SH-SY5Y (cell line): ENCODE measurements around the gene MEPCE.

ENCODE experiments used
- GATA2 ChIP-seq: IDR thresholded peaks from 2 replicates; pipeline ENCODE4 v1.6.1; 2011; ENCODE audit warnings: mild to moderate bottlenecking, low read depth, low read length
- GATA3 ChIP-seq: IDR thresholded peaks from 2 replicates; pipeline ENCODE4 v1.6.1; 2011; ENCODE audit warnings: low read depth, mild to moderate bottlenecking, low read length, moderate library complexity

The MEPCE gene

DNA sequence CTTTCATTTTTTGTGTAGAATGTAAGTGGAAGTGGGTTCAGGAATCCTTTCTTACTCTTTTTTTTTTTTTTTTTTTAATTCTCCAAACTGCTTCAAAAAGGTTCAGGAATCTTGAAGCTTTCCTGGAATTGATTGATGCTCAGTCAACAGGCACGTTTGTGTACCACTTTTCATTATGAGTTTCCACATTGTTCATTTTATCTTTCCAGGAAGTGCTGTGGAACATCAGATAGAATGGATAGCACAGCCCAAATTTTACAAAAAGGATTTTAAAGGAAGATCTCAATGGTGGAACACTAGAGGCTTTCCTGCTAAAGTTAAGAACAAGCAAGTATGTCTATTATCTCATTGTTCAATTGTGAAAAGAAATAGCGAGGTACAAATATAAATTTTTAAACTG lies 8.5 kb downstream of the MEPCE start:
- TF ChIP-seq GATA2, result no peak
- TF ChIP-seq GATA3, result no peak

DNA sequence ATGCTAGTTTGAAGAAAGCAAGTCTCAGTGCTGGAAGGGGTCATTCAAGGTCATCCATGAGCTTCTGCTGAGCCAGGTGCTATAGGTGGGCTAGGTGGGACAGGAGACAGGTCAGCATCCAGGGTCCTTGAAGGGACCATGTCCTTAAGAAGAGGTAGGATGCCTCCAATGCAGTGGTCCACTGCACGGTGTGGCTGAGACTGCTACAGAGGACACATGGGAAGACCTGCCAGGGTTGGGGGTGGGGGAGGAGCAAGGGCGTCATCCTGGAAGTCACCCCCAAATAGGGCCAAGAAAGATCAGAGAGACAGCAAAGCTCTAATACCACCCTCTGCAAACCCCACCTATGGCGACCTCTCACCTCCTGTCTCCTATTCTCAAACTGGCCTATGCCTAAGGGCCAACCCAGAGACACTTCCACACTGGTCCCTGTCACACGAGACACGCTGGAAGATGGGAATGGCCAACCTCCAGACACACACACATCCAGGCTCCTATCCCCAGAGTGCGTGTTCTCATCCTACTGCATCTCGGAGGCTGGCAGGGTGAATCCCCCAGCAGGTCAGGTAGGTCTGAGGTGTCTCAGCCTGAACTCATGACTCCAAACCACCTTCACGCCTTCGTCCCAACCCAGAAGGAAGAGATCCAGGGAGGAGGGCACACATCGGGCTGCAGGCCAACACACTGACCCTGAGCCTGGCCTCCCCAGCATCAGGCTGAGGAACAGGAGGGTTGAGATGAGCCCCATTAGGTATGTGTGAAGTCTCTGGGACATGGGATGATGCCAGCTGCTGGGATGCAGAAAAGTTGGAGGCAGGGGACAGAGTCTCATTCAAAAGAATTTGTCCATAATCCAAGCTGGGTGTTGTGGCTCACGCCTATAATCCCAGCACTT lies 12.3 kb downstream of the MEPCE start:
- TF ChIP-seq GATA3 (no peak), GATA2 (no peak)

DNA sequence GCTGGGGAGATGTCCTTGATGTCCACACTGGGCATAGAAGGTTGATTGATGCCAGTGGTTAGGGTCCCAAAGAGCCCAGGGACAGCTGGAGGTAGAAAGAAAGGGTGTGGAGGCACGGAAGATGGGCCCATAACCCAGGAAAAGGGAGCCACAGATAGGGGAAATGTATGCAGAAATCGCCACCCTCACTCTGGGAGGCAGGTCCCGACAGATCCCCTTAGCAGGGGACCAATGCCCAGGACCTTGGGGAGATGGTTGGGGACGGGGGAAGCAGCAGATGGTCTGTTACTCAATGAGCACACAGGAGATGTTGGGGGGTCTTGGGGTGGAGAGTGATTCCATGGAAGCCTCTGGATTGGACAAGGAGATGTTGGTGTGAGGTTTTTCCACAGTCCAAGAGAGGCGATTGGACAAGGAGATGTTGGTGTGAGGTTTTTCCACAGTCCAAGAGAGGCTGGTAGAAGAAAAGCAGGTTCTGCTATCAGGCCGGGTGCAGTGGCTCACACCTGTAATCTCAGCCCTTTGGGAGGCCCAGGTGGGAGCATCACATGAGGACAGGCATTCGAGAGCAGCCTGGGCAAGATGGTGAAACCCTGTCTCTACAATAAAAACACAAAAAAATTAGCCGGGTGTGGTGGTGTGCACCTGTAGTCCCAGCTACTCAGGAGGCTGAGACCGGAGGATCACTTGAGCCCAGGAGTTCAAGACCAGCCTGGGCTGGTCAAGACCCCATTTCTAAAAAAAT lies 13.6 kb downstream of the MEPCE start:
- TF ChIP-seq GATA3 (no peak), GATA2 (no peak)

DNA sequence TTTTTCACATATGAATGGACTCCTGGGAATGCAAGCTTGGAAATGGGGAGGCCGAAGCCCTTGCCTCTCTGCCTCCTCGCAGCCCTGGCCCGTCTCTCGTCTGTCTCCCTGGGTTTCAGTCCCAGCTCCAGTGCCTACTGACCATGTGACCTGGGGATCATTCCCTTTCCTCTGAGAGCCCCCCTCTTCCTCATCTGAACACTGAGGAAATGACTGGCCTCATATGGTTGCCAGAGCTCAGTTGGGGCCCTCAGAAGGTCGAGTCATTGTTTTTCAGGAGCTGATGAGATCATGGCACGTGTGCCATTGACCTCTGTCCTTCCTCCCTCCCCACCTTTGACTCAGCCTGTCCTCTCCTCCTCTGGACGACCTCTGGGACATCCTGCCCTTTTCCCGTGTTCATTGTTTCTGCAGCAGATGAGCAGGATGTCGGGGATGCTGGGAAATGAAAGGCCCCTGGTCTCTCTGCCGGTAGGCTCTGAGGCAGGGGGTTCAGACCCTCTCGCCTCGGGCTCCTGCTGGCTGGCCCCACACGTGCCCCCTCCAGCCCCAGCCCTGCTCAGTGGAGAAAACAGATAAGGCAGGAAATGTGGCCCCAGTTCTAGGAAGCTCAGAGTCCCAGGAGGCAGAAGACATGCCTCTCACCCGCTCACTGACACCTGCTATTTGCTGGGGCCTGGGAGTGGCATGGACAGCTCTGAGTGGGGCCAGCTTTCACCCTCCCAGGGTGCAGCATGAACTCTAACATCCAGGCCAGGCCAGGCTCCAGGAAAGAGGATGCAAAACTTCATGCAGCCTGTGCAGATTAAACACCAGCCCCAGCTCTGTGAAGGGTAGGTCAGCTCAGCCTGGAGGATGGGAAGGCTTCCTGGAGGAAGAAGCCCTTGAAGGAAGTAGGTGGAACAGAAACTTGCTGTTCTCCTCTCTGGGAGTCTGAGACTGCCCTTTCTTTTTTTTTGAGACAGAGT lies 15.0 kb downstream of the MEPCE start:
- TF ChIP-seq GATA3 (no peak), GATA2 (no peak)

DNA sequence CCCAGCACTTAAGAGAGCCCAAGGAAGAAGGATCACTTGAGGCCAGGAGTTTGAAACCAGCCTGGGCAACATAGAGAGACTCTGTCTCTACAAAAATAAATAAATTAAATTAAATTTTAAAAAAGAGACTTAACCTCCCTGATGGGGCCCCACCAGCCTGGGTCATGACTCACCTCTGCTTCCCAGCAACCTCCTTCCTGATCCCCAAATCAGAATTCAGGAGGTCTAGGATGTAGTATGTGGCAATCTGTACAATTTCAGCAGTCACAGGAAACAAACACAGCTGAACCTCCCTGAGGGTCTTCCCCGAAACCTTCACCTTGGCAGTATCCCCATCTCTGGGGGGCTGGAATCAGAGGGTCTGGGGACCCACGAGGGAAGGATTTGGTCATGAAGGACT lies 16.4 kb downstream of the MEPCE start:
- TF ChIP-seq GATA3 (no peak), GATA2 (no peak)

DNA sequence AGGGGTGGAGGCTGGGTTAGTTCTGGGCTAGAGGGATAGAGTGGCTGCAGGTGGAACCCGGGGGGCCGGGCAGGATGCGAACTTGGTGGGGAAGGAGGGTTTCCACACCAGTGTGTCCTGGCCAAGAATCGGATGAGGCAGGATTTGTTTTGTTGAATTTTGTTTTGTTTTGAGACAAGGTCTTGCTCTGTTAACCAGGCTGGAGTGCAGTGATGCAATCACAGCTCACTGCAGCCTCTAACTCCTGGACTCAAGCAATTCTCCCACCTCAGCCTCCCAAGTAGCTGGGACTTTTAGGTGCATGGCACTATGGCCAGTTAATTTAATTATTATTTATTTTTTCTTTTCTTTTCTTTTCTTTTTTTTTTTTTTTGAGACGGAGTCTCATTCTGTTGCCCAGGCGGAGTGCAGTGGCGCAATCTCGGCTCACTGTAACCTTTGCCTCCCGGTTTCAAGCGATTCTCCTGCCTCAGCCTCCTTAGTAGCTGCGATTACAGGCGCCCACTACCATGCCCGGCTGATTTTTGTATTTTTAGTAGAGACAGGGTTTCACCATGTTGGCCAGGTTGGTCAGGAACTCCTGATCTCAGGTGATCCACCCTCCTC lies 19.7 kb downstream of the MEPCE start:
- TF ChIP-seq GATA3, result no peak
- no peak for TF ChIP-seq GATA2

DNA sequence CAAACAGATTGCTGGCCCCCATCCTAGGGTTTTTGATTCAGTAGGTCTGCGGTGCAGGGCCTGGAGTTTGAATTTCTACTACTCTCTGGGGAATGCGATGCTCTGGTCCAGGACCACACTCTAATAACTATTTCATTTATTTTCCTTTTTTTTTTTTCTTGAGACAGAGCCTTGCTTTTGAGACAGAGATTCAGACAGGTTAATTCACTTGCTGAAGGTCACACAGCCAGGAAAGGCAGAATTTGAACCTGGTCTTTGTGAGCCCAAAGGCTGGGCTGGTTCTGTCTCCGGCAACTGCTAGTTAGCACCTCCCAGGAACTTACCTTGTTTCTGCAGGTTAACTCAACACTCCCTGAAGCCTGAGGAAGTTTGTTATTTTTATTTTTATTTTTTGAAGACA lies 22.9 kb downstream of the MEPCE start:
- TF ChIP-seq GATA3 (no peak), GATA2 (no peak)

DNA sequence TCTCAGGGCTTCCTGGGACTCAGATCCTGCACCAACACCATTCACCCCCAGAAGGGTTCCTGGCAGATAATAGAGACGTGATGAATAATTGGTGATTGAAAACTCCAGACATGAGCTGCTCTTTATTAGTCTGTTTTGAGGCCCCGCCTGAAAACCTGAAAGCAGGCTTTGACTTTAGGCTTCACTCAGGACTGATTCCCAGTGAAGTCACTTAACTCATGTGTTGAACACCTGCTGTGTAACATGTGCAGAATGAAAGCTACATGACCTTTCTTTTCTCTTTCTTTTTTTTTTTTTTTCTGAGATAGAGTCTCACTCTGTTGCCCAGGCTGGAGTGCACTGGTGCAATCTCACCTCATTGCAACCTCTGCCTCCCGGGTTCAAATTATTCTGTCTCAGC lies 25.6 kb downstream of the MEPCE start:
- no peak for TF ChIP-seq GATA2

DNA sequence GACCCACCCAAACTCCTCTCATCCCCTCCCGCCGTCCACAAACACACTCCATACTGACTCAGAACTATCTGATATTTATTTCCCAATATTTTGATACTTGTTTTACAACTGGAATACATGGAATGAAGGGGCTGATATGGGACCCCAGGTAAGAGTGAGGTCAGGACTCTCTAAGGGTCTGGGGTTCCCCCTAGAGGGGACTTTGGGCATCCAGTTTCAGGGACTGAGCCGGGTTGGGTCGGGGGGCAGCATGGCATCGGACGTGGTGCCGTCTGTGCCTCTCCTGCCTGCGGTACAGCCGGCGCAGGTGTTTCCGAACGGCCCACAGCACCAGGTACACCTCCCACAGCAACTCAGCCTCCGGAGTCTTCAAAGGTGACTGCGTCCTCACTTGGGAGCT lies 26.9 kb downstream of the MEPCE start:
- TF ChIP-seq GATA2 (no peak), GATA3 (no peak)

DNA sequence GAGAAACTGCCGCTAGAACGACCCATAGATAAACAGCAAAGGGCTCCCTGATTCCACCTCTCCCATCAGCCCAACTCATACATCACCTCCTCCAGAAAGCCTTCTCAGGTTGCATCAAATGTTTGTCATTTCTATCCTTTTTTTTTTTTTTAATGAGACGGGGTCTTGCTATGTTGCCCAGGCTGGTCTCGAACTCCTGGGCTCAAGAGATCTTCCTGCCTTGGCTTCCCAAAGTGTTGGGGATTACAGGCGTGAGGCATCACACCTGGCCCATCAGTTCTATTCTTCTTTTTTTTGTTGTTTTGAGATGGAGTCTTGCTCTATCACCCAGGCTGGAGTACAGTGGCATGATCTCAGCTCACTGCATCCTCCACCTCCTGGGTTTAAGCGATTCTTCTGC lies 27.4 kb downstream of the MEPCE start:
- TF ChIP-seq GATA2, result no peak
- TF ChIP-seq GATA3, result no peak

DNA sequence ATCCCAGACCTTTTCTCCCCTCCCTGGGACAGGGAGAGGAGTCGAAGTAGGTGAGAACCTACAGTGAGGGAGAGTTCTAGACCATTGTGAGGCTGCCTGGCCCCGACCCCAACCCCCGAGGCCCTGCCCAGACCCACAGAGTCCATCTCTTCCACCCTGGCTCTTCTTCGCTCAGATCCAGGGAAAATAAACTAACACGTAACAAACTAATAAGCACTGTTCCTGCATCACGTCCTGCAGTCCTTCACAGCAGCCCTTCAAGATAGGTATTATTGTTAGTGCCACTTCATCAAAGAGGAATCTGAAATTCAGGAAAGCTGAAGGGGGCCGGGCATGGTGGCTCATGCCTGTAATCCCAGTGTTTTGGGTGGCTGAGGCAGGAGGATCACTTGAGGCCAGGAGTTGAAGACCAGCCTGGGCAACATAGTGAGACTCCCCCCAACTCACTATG lies 34.6 kb downstream of the MEPCE start, which contains the start of gene SPACDR:
TSS of gene SPACDR (minus strand) at position 51 of the 451 bp plus-strand sequence. CDS start 235 bp downstream, outside the sequence.
- TF ChIP-seq GATA3, result no peak
- TF ChIP-seq GATA2, result no peak

DNA sequence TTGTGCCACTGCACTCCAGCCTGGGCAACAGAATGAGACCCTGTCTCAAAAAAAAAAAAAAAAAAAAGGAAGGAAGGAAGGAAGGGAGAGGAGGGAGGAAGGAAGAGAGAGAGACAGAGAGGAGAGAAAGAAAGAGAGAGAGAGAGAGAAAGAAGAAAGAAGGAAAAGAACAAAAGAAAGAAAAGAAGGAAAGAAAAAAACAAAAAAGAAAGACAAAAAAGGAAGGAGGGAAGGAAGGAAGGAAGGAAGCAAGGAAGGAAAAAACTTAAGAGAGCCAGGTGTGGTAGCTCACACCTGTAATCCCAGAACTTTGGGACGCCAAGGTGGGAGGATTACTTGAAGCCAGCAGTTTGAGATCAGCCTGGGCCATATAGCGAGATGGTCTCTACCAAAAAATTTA lies 35.2 kb downstream of the MEPCE start:
- TF ChIP-seq GATA3 (no peak), GATA2 (no peak)

DNA sequence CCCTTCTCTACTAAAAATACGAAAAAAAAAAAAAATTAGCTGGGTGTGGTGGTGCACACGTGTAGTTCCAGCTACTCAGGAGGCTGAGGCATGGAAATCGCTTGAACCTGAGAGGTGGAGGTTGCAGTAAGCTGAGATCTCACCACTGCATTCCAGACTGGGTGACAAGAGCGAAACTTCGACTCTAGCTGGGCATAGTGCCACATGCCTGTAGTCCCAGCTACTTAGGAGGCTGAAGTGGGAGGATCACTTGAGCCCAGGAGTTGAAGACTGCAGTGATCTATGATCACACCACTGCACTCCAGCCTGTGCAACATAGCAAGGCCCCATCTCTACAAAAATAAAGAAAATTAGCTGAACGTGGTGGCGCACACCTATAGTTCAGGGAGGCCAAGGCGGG lies 35.7 kb downstream of the MEPCE start:
- no peak for TF ChIP-seq GATA3
- TF ChIP-seq GATA2, result no peak
